GM23338 (cell line): Measurements from ENCODE around the gene CES3. TPM values are rescaled to one million over a fixed set of nuclear protein-coding genes. Genes with fewer than 3 reads are reported as not detected.

Source experiments
- ATAC-seq: fragments of 200-7000 bp; cut with Tn5 transposase; 3 replicates; pipeline ENCODE4 v1.9.1; 2020
- DNase-seq: peaks from one replicate; pipeline ENCODE4 v3.0.0-alpha.2; 2015; ENCODE audit warnings: low spot score
- H2AFZ ChIP-seq: fragments of 200-600 bp; sonication (generic); 2 replicates; pipeline ENCODE4 v1.8.0; 2016; ENCODE audit warnings: antibody characterized with exemption, mild to moderate bottlenecking, moderate library complexity
- H3F3A ChIP-seq: fragments of 200-600 bp; sonication (generic); replicated peaks from 2 replicates; pipeline ENCODE4 v1.8.0; 2017; ENCODE audit warnings: antibody characterized with exemption, mixed run types, low read depth
- H3K27ac ChIP-seq: fragments of 200-600 bp; sonication (generic); 2 replicates; pipeline ENCODE4 v1.6.1; 2016; ENCODE audit warnings: low read depth
- H3K27me3 ChIP-seq: fragments of 200-600 bp; sonication (generic); 2 replicates; pipeline ENCODE4 v1.8.0; 2016; ENCODE audit warnings: mild to moderate bottlenecking, mixed run types, moderate library complexity; ENCODE audit not compliant: insufficient read depth
- H3K36me3 ChIP-seq: fragments of 200-600 bp; sonication (generic); 2 replicates; pipeline ENCODE4 v1.8.0; 2016; ENCODE audit warnings: mild to moderate bottlenecking; ENCODE audit not compliant: insufficient read depth
- H3K4me1 ChIP-seq: fragments of 200-600 bp; sonication (generic); 2 replicates; pipeline ENCODE4 v1.8.0; 2016; ENCODE audit warnings: mild to moderate bottlenecking, moderate library complexity; ENCODE audit not compliant: insufficient read depth
- H3K4me2 ChIP-seq: fragments of 200-600 bp; sonication (generic); 2 replicates; pipeline ENCODE4 v1.7.1; 2017; ENCODE audit warnings: mixed run types
- H3K4me3 ChIP-seq: fragments of 200-600 bp; sonication (generic); 2 replicates; pipeline ENCODE4 v1.6.1; 2016; ENCODE audit warnings: mixed run types
- H3K79me2 ChIP-seq: fragments of 200-600 bp; sonication (generic); replicated peaks from 2 replicates; pipeline ENCODE4 v1.8.0; 2017; ENCODE audit warnings: mild to moderate bottlenecking; ENCODE audit not compliant: insufficient read depth
- H3K9me2 ChIP-seq: fragments of 200-600 bp; sonication (generic); 2 replicates; pipeline ENCODE4 v1.8.0; 2017; ENCODE audit not compliant: insufficient read depth
- H4K20me1 ChIP-seq: fragments of 200-600 bp; sonication (generic); replicated peaks from 2 replicates; pipeline ENCODE4 v1.8.0; 2017; ENCODE audit warnings: mild to moderate bottlenecking; ENCODE audit not compliant: insufficient read depth
- H3K27ac Mint-ChIP-seq: 2 replicates; pipeline ENCODE4 v1.8.0; 2020; ENCODE audit warnings: inconsistent platforms, mild to moderate bottlenecking, moderate library complexity, mixed read lengths
- H3K27me3 Mint-ChIP-seq: 3 replicates; pipeline ENCODE4 v1.8.0; 2022; ENCODE audit warnings: low read depth, mild to moderate bottlenecking, moderate library complexity, mixed read lengths, inconsistent platforms; ENCODE audit not compliant: insufficient read depth, poor library complexity
- H3K36me3 Mint-ChIP-seq: 3 replicates; pipeline ENCODE4 v1.8.0; 2021; ENCODE audit warnings: low read depth, mild to moderate bottlenecking, inconsistent platforms, moderate library complexity, mixed read lengths
- H3K4me1 Mint-ChIP-seq: 3 replicates; pipeline ENCODE4 v1.8.0; 2020; ENCODE audit warnings: mild to moderate bottlenecking, inconsistent platforms, mixed read lengths
- H3K4me3 Mint-ChIP-seq: 3 replicates; pipeline ENCODE4 v1.8.0; 2021; ENCODE audit warnings: moderate library complexity, mild to moderate bottlenecking, inconsistent platforms, mixed read lengths
- H3K9me3 Mint-ChIP-seq: 3 replicates; pipeline ENCODE4 v1.8.0; 2020; ENCODE audit warnings: moderate library complexity, mild to moderate bottlenecking, inconsistent platforms, mixed read lengths
- CREB1 ChIP-seq: fragments of 250-450 bp; sonication (Bioruptor Pico); IDR thresholded peaks from 2 replicates; pipeline ENCODE4 v1.5.0; 2020; ENCODE audit warnings: low read depth, mild to moderate bottlenecking, moderate library complexity
- EZH2 ChIP-seq: fragments of 200-600 bp; sonication (generic); IDR thresholded peaks from one replicate; pipeline ENCODE4 v1.8.0; 2017; ENCODE audit warnings: antibody characterized with exemption, mild to moderate bottlenecking, low read depth; ENCODE audit not compliant: unreplicated experiment
- EZH2phosphoT487 ChIP-seq: fragments of 200-600 bp; sonication (generic); IDR thresholded peaks from one replicate; pipeline ENCODE4 v1.8.1; 2018; ENCODE audit warnings: antibody characterized with exemption; ENCODE audit not compliant: unreplicated experiment
- JUNB ChIP-seq: IDR thresholded peaks from one replicate; pipeline ENCODE4 v1.6.1; 2016; ENCODE audit warnings: antibody characterized with exemption; ENCODE audit not compliant: unreplicated experiment
- NANOG ChIP-seq: IDR thresholded peaks from 2 replicates; pipeline ENCODE4 v1.6.1; 2016; ENCODE audit warnings: antibody characterized with exemption, borderline replicate concordance
- POLR2AphosphoS5 ChIP-seq: IDR thresholded peaks from 2 replicates; pipeline ENCODE4 v1.6.1; 2016; ENCODE audit warnings: antibody characterized with exemption, low read depth
- STAT1 ChIP-seq: IDR thresholded peaks from one replicate; pipeline ENCODE4 v1.6.1; 2016; ENCODE audit warnings: antibody characterized with exemption; ENCODE audit not compliant: unreplicated experiment
- ZNF114 ChIP-seq: fragments of 250-450 bp; sonication (Bioruptor Pico); IDR thresholded peaks from 2 replicates; pipeline ENCODE4 v1.5.0; 2020; ENCODE audit warnings: mild to moderate bottlenecking, moderate library complexity
- ZNF331 ChIP-seq: fragments of 250-450 bp; sonication (Bioruptor Pico); IDR thresholded peaks from 2 replicates; pipeline ENCODE4 v1.5.0; 2020; ENCODE audit warnings: low read depth, mild to moderate bottlenecking, moderate library complexity
- polyA plus RNA-seq: library from polyadenylated mRNA; unstranded; fragments of >200 nt; fragmentation: Nextera tagmentation; extraction: Ambion mirVana; gene quantifications from 2 replicates; pipeline ENCODE4 v1.2.1, GENCODE V29; 2016
- total RNA-seq: library from RNA; depleted of rRNA; stranded (reverse); fragments of >200 nt; shearing (Covaris generic); gene quantifications from 2 replicates; pipeline ENCODE4 v1.2.3, GENCODE V29; 2014
- TF ChIP-seq, protein P1 (sequence below): fragments of 250-450 bp; sonication (Bioruptor Pico); IDR thresholded peaks from 2 replicates; pipeline ENCODE4 v1.5.0; 2020; ENCODE audit warnings: mild to moderate bottlenecking, moderate library complexity
- TF ChIP-seq, protein P2 (sequence below), 2 experiments: fragments of 200-600 bp in 1 of 2; sonication (generic) in 1 of 2; conservative IDR thresholded peaks; 2 replicates each; pipeline versions ENCODE4 v1.5.1 to v1.6.1; 2016 to 2017; ENCODE audit warnings: antibody characterized with exemption in 2 of 2, low read depth in 2 of 2, mild to moderate bottlenecking in 2 of 2, moderate library complexity in 1 of 2
- TF ChIP-seq, protein P3 (sequence below): IDR thresholded peaks from one replicate; pipeline ENCODE4 v1.6.1; 2018; ENCODE audit warnings: antibody characterized with exemption; ENCODE audit not compliant: unreplicated experiment
- TF ChIP-seq, protein P4 (sequence below): IDR thresholded peaks from 2 replicates; pipeline ENCODE4 v1.6.1; 2016; ENCODE audit warnings: antibody characterized with exemption

CES3 gene
- total and polyA plus RNA-seq, 2 experiments from 2014 or later: 0.55 to 1.0 TPM

DNA sequence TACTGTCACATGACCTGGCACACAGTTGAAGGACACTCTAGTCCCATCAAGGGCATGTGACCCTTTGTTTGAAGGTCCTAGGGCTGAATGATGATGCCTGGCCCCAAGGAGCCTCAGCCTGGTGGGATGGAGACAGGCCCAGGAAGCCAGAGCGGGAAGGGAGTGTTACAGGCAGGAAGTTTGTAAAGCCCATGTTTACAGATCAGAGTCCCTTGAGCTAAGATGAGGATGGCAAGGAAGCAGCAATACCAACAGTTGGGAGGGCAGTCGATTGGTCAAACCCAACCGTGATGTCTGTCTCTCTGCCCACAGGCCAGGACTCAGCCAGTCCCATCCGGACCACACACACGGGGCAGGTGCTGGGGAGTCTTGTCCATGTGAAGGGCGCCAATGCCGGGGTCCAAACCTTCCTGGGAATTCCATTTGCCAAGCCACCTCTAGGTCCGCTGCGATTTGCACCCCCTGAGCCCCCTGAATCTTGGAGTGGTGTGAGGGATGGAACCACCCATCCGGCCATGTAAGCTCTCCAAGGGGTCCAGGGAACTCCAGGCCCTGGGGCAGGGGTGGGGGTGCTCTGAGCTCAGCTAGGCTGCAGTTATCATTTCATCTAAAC lies 23.2 kb upstream of the CES3 start:
- Mint-ChIP-seq H3K27ac (no peak overlapping the region), H3K9me3 (no peaks in the 10 kb centered on the region), H3K4me3 (no peak overlapping the region; the same call in 2 of the 3 replicates), H3K27me3 (peaks cover 34% of the 10 kb centered on the region), H3K4me1 (peaks cover 12% of the 10 kb centered on the region), H3K36me3 (peaks cover 21% of the 10 kb centered on the region)
- peaks cover 3% of the 10 kb centered on the region; the same call in 1 of the 2 replicates for H3K79me2 ChIP-seq
- H3K4me1 ChIP-seq: peaks cover 8% of the 10 kb centered on the region
- H4K20me1 ChIP-seq: peaks cover 10% of the 10 kb centered on the region
- no peaks in the 10 kb centered on the region for H3K9me2 ChIP-seq
- no peak for DNase-seq
- 0 out of 2 replicates have a peak, but pooled peaks cover 6% of the 10 kb centered on the region for H3F3A ChIP-seq
- H3K4me2 ChIP-seq: no peak overlapping the region
- H3K27me3 ChIP-seq: peaks cover 27% of the 10 kb centered on the region
- ATAC-seq: no peak
- H3K27ac ChIP-seq: no peak overlapping the region
- no peaks in the 10 kb centered on the region for H3K36me3 ChIP-seq
- no peak overlapping the region for H2AFZ ChIP-seq
- H3K4me3 ChIP-seq: no peak overlapping the region
- no peak for TF ChIP-seq ZNF331
- TF ChIP-seq EZH2phosphoT487: no peak
- no peak for TF ChIP-seq ZNF114 (CRISPR knock-in tag)
- TF ChIP-seq, protein P1, sequence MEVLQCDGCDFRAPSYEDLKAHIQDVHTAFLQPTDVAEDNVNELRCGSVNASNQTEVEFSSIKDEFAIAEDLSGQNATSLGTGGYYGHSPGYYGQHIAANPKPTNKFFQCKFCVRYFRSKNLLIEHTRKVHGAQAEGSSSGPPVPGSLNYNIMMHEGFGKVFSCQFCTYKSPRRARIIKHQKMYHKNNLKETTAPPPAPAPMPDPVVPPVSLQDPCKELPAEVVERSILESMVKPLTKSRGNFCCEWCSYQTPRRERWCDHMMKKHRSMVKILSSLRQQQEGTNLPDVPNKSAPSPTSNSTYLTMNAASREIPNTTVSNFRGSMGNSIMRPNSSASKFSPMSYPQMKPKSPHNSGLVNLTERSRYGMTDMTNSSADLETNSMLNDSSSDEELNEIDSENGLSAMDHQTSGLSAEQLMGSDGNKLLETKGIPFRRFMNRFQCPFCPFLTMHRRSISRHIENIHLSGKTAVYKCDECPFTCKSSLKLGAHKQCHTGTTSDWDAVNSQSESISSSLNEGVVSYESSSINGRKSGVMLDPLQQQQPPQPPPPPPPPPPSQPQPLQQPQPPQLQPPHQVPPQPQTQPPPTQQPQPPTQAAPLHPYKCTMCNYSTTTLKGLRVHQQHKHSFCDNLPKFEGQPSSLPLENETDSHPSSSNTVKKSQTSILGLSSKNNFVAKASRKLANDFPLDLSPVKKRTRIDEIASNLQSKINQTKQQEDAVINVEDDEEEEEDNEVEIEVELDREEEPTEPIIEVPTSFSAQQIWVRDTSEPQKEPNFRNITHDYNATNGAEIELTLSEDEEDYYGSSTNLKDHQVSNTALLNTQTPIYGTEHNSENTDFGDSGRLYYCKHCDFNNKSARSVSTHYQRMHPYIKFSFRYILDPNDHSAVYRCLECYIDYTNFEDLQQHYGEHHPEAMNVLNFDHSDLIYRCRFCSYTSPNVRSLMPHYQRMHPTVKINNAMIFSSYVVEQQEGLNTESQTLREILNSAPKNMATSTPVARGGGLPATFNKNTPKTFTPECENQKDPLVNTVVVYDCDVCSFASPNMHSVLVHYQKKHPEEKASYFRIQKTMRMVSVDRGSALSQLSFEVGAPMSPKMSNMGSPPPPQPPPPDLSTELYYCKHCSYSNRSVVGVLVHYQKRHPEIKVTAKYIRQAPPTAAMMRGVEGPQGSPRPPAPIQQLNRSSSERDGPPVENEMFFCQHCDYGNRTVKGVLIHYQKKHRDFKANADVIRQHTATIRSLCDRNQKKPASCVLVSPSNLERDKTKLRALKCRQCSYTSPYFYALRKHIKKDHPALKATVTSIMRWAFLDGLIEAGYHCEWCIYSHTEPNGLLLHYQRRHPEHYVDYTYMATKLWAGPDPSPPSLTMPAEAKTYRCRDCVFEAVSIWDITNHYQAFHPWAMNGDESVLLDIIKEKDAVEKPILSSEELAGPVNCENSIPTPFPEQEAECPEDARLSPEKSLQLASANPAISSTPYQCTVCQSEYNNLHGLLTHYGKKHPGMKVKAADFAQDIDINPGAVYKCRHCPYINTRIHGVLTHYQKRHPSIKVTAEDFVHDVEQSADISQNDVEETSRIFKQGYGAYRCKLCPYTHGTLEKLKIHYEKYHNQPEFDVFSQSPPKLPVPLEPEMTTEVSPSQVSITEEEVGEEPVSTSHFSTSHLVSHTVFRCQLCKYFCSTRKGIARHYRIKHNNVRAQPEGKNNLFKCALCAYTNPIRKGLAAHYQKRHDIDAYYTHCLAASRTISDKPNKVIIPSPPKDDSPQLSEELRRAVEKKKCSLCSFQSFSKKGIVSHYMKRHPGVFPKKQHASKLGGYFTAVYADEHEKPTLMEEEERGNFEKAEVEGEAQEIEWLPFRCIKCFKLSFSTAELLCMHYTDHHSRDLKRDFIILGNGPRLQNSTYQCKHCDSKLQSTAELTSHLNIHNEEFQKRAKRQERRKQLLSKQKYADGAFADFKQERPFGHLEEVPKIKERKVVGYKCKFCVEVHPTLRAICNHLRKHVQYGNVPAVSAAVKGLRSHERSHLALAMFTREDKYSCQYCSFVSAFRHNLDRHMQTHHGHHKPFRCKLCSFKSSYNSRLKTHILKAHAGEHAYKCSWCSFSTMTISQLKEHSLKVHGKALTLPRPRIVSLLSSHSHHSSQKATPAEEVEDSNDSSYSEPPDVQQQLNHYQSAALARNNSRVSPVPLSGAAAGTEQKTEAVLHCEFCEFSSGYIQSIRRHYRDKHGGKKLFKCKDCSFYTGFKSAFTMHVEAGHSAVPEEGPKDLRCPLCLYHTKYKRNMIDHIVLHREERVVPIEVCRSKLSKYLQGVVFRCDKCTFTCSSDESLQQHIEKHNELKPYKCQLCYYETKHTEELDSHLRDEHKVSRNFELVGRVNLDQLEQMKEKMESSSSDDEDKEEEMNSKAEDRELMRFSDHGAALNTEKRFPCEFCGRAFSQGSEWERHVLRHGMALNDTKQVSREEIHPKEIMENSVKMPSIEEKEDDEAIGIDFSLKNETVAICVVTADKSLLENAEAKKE (CRISPR knock-in tag): no peak
- no peak for TF ChIP-seq EZH2
- no peak for TF ChIP-seq POLR2AphosphoS5
- TF ChIP-seq, protein P2, sequence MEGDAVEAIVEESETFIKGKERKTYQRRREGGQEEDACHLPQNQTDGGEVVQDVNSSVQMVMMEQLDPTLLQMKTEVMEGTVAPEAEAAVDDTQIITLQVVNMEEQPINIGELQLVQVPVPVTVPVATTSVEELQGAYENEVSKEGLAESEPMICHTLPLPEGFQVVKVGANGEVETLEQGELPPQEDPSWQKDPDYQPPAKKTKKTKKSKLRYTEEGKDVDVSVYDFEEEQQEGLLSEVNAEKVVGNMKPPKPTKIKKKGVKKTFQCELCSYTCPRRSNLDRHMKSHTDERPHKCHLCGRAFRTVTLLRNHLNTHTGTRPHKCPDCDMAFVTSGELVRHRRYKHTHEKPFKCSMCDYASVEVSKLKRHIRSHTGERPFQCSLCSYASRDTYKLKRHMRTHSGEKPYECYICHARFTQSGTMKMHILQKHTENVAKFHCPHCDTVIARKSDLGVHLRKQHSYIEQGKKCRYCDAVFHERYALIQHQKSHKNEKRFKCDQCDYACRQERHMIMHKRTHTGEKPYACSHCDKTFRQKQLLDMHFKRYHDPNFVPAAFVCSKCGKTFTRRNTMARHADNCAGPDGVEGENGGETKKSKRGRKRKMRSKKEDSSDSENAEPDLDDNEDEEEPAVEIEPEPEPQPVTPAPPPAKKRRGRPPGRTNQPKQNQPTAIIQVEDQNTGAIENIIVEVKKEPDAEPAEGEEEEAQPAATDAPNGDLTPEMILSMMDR (conservative IDR thresholded peaks at IDR 0.05; ENCODE audit: low read depth in 2 of 2): no peak
- TF ChIP-seq JUNB: no peak
- no peak for TF ChIP-seq STAT1
- TF ChIP-seq, protein P3, sequence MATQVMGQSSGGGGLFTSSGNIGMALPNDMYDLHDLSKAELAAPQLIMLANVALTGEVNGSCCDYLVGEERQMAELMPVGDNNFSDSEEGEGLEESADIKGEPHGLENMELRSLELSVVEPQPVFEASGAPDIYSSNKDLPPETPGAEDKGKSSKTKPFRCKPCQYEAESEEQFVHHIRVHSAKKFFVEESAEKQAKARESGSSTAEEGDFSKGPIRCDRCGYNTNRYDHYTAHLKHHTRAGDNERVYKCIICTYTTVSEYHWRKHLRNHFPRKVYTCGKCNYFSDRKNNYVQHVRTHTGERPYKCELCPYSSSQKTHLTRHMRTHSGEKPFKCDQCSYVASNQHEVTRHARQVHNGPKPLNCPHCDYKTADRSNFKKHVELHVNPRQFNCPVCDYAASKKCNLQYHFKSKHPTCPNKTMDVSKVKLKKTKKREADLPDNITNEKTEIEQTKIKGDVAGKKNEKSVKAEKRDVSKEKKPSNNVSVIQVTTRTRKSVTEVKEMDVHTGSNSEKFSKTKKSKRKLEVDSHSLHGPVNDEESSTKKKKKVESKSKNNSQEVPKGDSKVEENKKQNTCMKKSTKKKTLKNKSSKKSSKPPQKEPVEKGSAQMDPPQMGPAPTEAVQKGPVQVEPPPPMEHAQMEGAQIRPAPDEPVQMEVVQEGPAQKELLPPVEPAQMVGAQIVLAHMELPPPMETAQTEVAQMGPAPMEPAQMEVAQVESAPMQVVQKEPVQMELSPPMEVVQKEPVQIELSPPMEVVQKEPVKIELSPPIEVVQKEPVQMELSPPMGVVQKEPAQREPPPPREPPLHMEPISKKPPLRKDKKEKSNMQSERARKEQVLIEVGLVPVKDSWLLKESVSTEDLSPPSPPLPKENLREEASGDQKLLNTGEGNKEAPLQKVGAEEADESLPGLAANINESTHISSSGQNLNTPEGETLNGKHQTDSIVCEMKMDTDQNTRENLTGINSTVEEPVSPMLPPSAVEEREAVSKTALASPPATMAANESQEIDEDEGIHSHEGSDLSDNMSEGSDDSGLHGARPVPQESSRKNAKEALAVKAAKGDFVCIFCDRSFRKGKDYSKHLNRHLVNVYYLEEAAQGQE: no peak
- TF ChIP-seq NANOG: no peak
- TF ChIP-seq, protein P4, sequence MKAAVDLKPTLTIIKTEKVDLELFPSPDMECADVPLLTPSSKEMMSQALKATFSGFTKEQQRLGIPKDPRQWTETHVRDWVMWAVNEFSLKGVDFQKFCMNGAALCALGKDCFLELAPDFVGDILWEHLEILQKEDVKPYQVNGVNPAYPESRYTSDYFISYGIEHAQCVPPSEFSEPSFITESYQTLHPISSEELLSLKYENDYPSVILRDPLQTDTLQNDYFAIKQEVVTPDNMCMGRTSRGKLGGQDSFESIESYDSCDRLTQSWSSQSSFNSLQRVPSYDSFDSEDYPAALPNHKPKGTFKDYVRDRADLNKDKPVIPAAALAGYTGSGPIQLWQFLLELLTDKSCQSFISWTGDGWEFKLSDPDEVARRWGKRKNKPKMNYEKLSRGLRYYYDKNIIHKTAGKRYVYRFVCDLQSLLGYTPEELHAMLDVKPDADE: no peak
- TF ChIP-seq CREB1 (CRISPR knock-in tag): no peak
